ENCODE results near the gene ADRA1B.

The ADRA1B gene

GRCh38 chr5:159886296-159886695 is 30.0 kb upstream of the ADRA1B start:
- no peak overlapping the region for H3K27ac ChIP-seq (ENCODE audit: low read depth, low read length)
- H3K4me3 ChIP-seq (ENCODE audit: low read depth, low read length), result no peak overlapping the region
- no peaks in the 10 kb centered on the region for H3K36me3 ChIP-seq (ENCODE audit: control insufficient read depth, insufficient read depth, low read length)
- H3K27me3 ChIP-seq (ENCODE audit: control insufficient read depth, insufficient read depth, low read length), result no peaks in the 10 kb centered on the region
- H3K9me3 ChIP-seq (ENCODE audit: control insufficient read depth, insufficient read depth, low read length), result no peaks in the 10 kb centered on the region
- peaks cover 3% of the 10 kb centered on the region for H3K4me1 ChIP-seq (ENCODE audit: control insufficient read depth, insufficient read depth, low read length)
- H3K9ac ChIP-seq (ENCODE audit: low read depth, low read length), result no peak overlapping the region

- H3K36me3 ChIP-seq (ENCODE audit: control insufficient read depth, insufficient read depth, low read length), result no peaks in the 10 kb centered on the region
- no peaks in the 10 kb centered on the region for H3K27me3 ChIP-seq (ENCODE audit: control insufficient read depth, insufficient read depth, low read length)
- H3K9ac ChIP-seq (ENCODE audit: low read depth, low read length), result no peak overlapping the region
- no peak overlapping the region for H3K4me3 ChIP-seq (ENCODE audit: low read depth, low read length)
- H3K9me3 ChIP-seq (ENCODE audit: control insufficient read depth, insufficient read depth, low read length), result no peaks in the 10 kb centered on the region
- no peak overlapping the region for H3K27ac ChIP-seq (ENCODE audit: low read depth, low read length)
- peaks cover 7% of the 10 kb centered on the region for H3K4me1 ChIP-seq (ENCODE audit: control insufficient read depth, insufficient read depth, low read length)
These were observed 29.2 kb upstream of the ADRA1B start for GRCh38 chr5:159887050-159887449.

- peaks cover 7% of the 10 kb centered on the region for H3K4me1 ChIP-seq (ENCODE audit: control insufficient read depth, insufficient read depth, low read length)
- no peak overlapping the region for H3K9ac ChIP-seq (ENCODE audit: low read depth, low read length)
- no peak overlapping the region for H3K27ac ChIP-seq (ENCODE audit: low read depth, low read length)
- no peaks in the 10 kb centered on the region for H3K36me3 ChIP-seq (ENCODE audit: control insufficient read depth, insufficient read depth, low read length)
- H3K9me3 ChIP-seq (ENCODE audit: control insufficient read depth, insufficient read depth, low read length), result no peaks in the 10 kb centered on the region
- H3K27me3 ChIP-seq (ENCODE audit: control insufficient read depth, insufficient read depth, low read length), result no peaks in the 10 kb centered on the region
- no peak overlapping the region for H3K4me3 ChIP-seq (ENCODE audit: low read depth, low read length)
These were observed 27.4 kb upstream of the ADRA1B start for GRCh38 chr5:159888860-159889259.

- peaks cover 7% of the 10 kb centered on the region for H3K4me1 ChIP-seq (ENCODE audit: control insufficient read depth, insufficient read depth, low read length)
- no peaks in the 10 kb centered on the region for H3K9me3 ChIP-seq (ENCODE audit: control insufficient read depth, insufficient read depth, low read length)
- no peaks in the 10 kb centered on the region for H3K36me3 ChIP-seq (ENCODE audit: control insufficient read depth, insufficient read depth, low read length)
- no peak overlapping the region for H3K9ac ChIP-seq (ENCODE audit: low read depth, low read length)
- no peaks in the 10 kb centered on the region for H3K27me3 ChIP-seq (ENCODE audit: control insufficient read depth, insufficient read depth, low read length)
- no peak overlapping the region for H3K4me3 ChIP-seq (ENCODE audit: low read depth, low read length)
- no peak overlapping the region for H3K27ac ChIP-seq (ENCODE audit: low read depth, low read length)
These were observed 26.1 kb upstream of the ADRA1B start for GRCh38 chr5:159890141-159890540.

GRCh38 chr5:159891371-159891770 is 24.9 kb upstream of the ADRA1B start:
- H3K9me3 ChIP-seq (ENCODE audit: control insufficient read depth, insufficient read depth, low read length), result no peaks in the 10 kb centered on the region
- H3K4me1 ChIP-seq (ENCODE audit: control insufficient read depth, insufficient read depth, low read length), result peaks cover 7% of the 10 kb centered on the region
- H3K36me3 ChIP-seq (ENCODE audit: control insufficient read depth, insufficient read depth, low read length), result no peaks in the 10 kb centered on the region
- H3K27me3 ChIP-seq (ENCODE audit: control insufficient read depth, insufficient read depth, low read length), result no peaks in the 10 kb centered on the region
- no peak overlapping the region for H3K27ac ChIP-seq (ENCODE audit: low read depth, low read length)
- H3K9ac ChIP-seq (ENCODE audit: low read depth, low read length), result no peak overlapping the region
- H3K4me3 ChIP-seq (ENCODE audit: low read depth, low read length), result no peak overlapping the region

- H3K9me3 ChIP-seq (ENCODE audit: control insufficient read depth, insufficient read depth, low read length), result no peaks in the 10 kb centered on the region
- H3K9ac ChIP-seq (ENCODE audit: low read depth, low read length), result no peak overlapping the region
- H3K36me3 ChIP-seq (ENCODE audit: control insufficient read depth, insufficient read depth, low read length), result no peaks in the 10 kb centered on the region
- H3K27ac ChIP-seq (ENCODE audit: low read depth, low read length), result no peak overlapping the region
- peaks cover 7% of the 10 kb centered on the region for H3K4me1 ChIP-seq (ENCODE audit: control insufficient read depth, insufficient read depth, low read length)
- no peak overlapping the region for H3K4me3 ChIP-seq (ENCODE audit: low read depth, low read length)
- no peaks in the 10 kb centered on the region for H3K27me3 ChIP-seq (ENCODE audit: control insufficient read depth, insufficient read depth, low read length)
These were observed 23.1 kb upstream of the ADRA1B start for GRCh38 chr5:159893040-159893695.

- no peaks in the 10 kb centered on the region for H3K36me3 ChIP-seq (ENCODE audit: control insufficient read depth, insufficient read depth, low read length)
- no peaks in the 10 kb centered on the region for H3K27me3 ChIP-seq (ENCODE audit: control insufficient read depth, insufficient read depth, low read length)
- no peak overlapping the region for H3K9ac ChIP-seq (ENCODE audit: low read depth, low read length)
- peaks cover 7% of the 10 kb centered on the region for H3K4me1 ChIP-seq (ENCODE audit: control insufficient read depth, insufficient read depth, low read length)
- H3K27ac ChIP-seq (ENCODE audit: low read depth, low read length), result no peak overlapping the region
- H3K4me3 ChIP-seq (ENCODE audit: low read depth, low read length), result no peak overlapping the region
- no peaks in the 10 kb centered on the region for H3K9me3 ChIP-seq (ENCODE audit: control insufficient read depth, insufficient read depth, low read length)
These were observed 22.0 kb upstream of the ADRA1B start for GRCh38 chr5:159894149-159894720.

GRCh38 chr5:159897786-159898393 is 18.4 kb upstream of the ADRA1B start:
- no peak overlapping the region for H3K4me3 ChIP-seq (ENCODE audit: low read depth, low read length)
- H3K9me3 ChIP-seq (ENCODE audit: control insufficient read depth, insufficient read depth, low read length), result no peaks in the 10 kb centered on the region
- no peaks in the 10 kb centered on the region for H3K27me3 ChIP-seq (ENCODE audit: control insufficient read depth, insufficient read depth, low read length)
- no peak overlapping the region for H3K27ac ChIP-seq (ENCODE audit: low read depth, low read length)
- H3K4me1 ChIP-seq (ENCODE audit: control insufficient read depth, insufficient read depth, low read length), result no peaks in the 10 kb centered on the region
- no peaks in the 10 kb centered on the region for H3K36me3 ChIP-seq (ENCODE audit: control insufficient read depth, insufficient read depth, low read length)
- H3K9ac ChIP-seq (ENCODE audit: low read depth, low read length), result no peak overlapping the region

- no peak overlapping the region for H3K9ac ChIP-seq (ENCODE audit: low read depth, low read length)
- no peaks in the 10 kb centered on the region for H3K4me1 ChIP-seq (ENCODE audit: control insufficient read depth, insufficient read depth, low read length)
- no peak overlapping the region for H3K4me3 ChIP-seq (ENCODE audit: low read depth, low read length)
- H3K9me3 ChIP-seq (ENCODE audit: control insufficient read depth, insufficient read depth, low read length), result no peaks in the 10 kb centered on the region
- H3K27ac ChIP-seq (ENCODE audit: low read depth, low read length), result no peak overlapping the region
- H3K27me3 ChIP-seq (ENCODE audit: control insufficient read depth, insufficient read depth, low read length), result no peaks in the 10 kb centered on the region
- no peaks in the 10 kb centered on the region for H3K36me3 ChIP-seq (ENCODE audit: control insufficient read depth, insufficient read depth, low read length)
These were observed 16.9 kb upstream of the ADRA1B start for GRCh38 chr5:159899067-159900049.

- no peak overlapping the region for H3K27ac ChIP-seq (ENCODE audit: low read depth, low read length)
- H3K4me3 ChIP-seq (ENCODE audit: low read depth, low read length), result no peak overlapping the region
- H3K9ac ChIP-seq (ENCODE audit: low read depth, low read length), result no peak overlapping the region
- H3K27me3 ChIP-seq (ENCODE audit: control insufficient read depth, insufficient read depth, low read length), result no peaks in the 10 kb centered on the region
- H3K36me3 ChIP-seq (ENCODE audit: control insufficient read depth, insufficient read depth, low read length), result no peaks in the 10 kb centered on the region
- no peaks in the 10 kb centered on the region for H3K4me1 ChIP-seq (ENCODE audit: control insufficient read depth, insufficient read depth, low read length)
- no peaks in the 10 kb centered on the region for H3K9me3 ChIP-seq (ENCODE audit: control insufficient read depth, insufficient read depth, low read length)
These were observed 15.0 kb upstream of the ADRA1B start for GRCh38 chr5:159901308-159901707.

Measured in HUES48 (cell line).